Endothelial cell (in vitro differentiated cells): ENCODE data around the gene UXS1. TPM values are rescaled to one million over a fixed set of nuclear protein-coding genes. Genes with fewer than 3 reads are reported as not detected.
"Not testable (repeated sequence)": the region's sequence is repeated elsewhere in the genome, so short reads cannot be mapped to it uniquely, and the experiment has no call there.

Source experiments
- DNase-seq: peaks from one replicate; pipeline ENCODE4 v3.0.0; 2021; ENCODE audit warnings: low spot score
- H3K27ac Mint-ChIP-seq: one replicate; pipeline ENCODE4 v1.8.0; 2021; ENCODE audit warnings: mixed read lengths, inconsistent platforms; ENCODE audit not compliant: unreplicated experiment
- H3K27me3 Mint-ChIP-seq: one replicate; pipeline ENCODE4 v1.8.0; 2021; ENCODE audit warnings: mild to moderate bottlenecking, moderate library complexity, mixed read lengths, inconsistent platforms; ENCODE audit not compliant: unreplicated experiment
- H3K36me3 Mint-ChIP-seq: one replicate; pipeline ENCODE4 v1.8.0; 2021; ENCODE audit warnings: mild to moderate bottlenecking, low read depth, mixed read lengths, inconsistent platforms; ENCODE audit not compliant: unreplicated experiment
- H3K4me1 Mint-ChIP-seq: one replicate; pipeline ENCODE4 v1.8.0; 2021; ENCODE audit warnings: mild to moderate bottlenecking, mixed read lengths, inconsistent platforms; ENCODE audit not compliant: unreplicated experiment
- H3K4me3 Mint-ChIP-seq: one replicate; pipeline ENCODE4 v1.8.0; 2021; ENCODE audit warnings: mild to moderate bottlenecking, mixed read lengths, inconsistent platforms; ENCODE audit not compliant: unreplicated experiment
- H3K9me3 Mint-ChIP-seq: one replicate; pipeline ENCODE4 v1.8.0; 2021; ENCODE audit warnings: mixed read lengths, inconsistent platforms; ENCODE audit not compliant: unreplicated experiment
- CTCF ChIP-seq: fragments of 200-600 bp; sonication (generic); IDR thresholded peaks from one replicate; pipeline ENCODE4 v1.5.0; 2021; ENCODE audit warnings: antibody characterized with exemption; ENCODE audit not compliant: unreplicated experiment
- total RNA-seq: library from RNA; stranded (reverse); fragmentation: NEBNext Ultra II Directional; extraction: Animal tissue kit (Norgen Biotek cat#: 25700); gene quantifications from one replicate; pipeline ENCODE4 v1.2.1, GENCODE V29; 2021; ENCODE audit not compliant: unreplicated experiment

Gene UXS1
- total RNA-seq, 1 donor from 2014 or later = 60.4 TPM

- no peak for DNase-seq
- no peaks in the 10 kb centered on the region for H3K9me3 Mint-ChIP-seq
- H3K36me3 Mint-ChIP-seq = peaks cover 27% of the 10 kb centered on the region
- peak overlapping the region; percentile 68 for H3K4me3 Mint-ChIP-seq
- peaks cover 11% of the 10 kb centered on the region for H3K27me3 Mint-ChIP-seq
- peaks cover 59% of the 10 kb centered on the region for H3K4me1 Mint-ChIP-seq
- no peak for TF ChIP-seq CTCF
- H3K27ac Mint-ChIP-seq = peak overlapping the region; percentile 97
Observed at GRCh38 chr2:106139238-106139935, 54.7 kb downstream of the UXS1 start.

GRCh38 chr2:106138543-106139237, 55.4 kb downstream of the UXS1 start:
- Mint-ChIP-seq H3K36me3 (peaks cover 25% of the 10 kb centered on the region), H3K27me3 (peaks cover 7% of the 10 kb centered on the region), H3K27ac (peak overlapping the region; percentile 97), H3K9me3 (no peaks in the 10 kb centered on the region), H3K4me3 (peak overlapping the region; percentile 84), H3K4me1 (peaks cover 52% of the 10 kb centered on the region)
- TF ChIP-seq CTCF = no peak
- DNase-seq = no peak

- H3K4me3 Mint-ChIP-seq = peak overlapping the region; percentile 84
- DNase-seq = no peak
- peaks cover 48% of the 10 kb centered on the region for H3K4me1 Mint-ChIP-seq
- peak overlapping the region; percentile 97 for H3K27ac Mint-ChIP-seq
- TF ChIP-seq CTCF = no peak
- H3K9me3 Mint-ChIP-seq = no peaks in the 10 kb centered on the region
- H3K27me3 Mint-ChIP-seq = peaks cover 4% of the 10 kb centered on the region
- peaks cover 19% of the 10 kb centered on the region for H3K36me3 Mint-ChIP-seq
Observed at GRCh38 chr2:106137731-106138521, 56.2 kb downstream of the UXS1 start.

- H3K4me1 Mint-ChIP-seq, H3K27me3 Mint-ChIP-seq, H3K9me3 Mint-ChIP-seq, DNase-seq, H3K27ac Mint-ChIP-seq, H3K4me3 Mint-ChIP-seq: not testable (repeated sequence)
- peaks cover 20% of the 10 kb centered on the region for H3K36me3 Mint-ChIP-seq
Observed at GRCh38 chr2:106131192-106131591, 62.9 kb downstream of the UXS1 start.

GRCh38 chr2:106130251-106130998, 63.7 kb downstream of the UXS1 start:
- Mint-ChIP-seq H3K27me3 (peaks cover 1% of the 10 kb centered on the region), H3K4me3 (no peak overlapping the region), H3K27ac (no peak overlapping the region), H3K36me3 (peaks cover 20% of the 10 kb centered on the region), H3K4me1 (no peaks in the 10 kb centered on the region), H3K9me3 (no peaks in the 10 kb centered on the region)
- no peak for TF ChIP-seq CTCF
- DNase-seq = no peak
